ENCODE results near the gene MYO15B. TPM values are rescaled to one million over a fixed set of nuclear protein-coding genes. Genes with fewer than 3 reads are reported as not detected.

Gene MYO15B
- total and polyA plus RNA-seq, 2 of the 13 experiments (the other 11 are each of a cell fraction or from before 2014, with no cell fraction given): 2.8 to 8.1 TPM

- TF ChIP-seq, protein P1, sequence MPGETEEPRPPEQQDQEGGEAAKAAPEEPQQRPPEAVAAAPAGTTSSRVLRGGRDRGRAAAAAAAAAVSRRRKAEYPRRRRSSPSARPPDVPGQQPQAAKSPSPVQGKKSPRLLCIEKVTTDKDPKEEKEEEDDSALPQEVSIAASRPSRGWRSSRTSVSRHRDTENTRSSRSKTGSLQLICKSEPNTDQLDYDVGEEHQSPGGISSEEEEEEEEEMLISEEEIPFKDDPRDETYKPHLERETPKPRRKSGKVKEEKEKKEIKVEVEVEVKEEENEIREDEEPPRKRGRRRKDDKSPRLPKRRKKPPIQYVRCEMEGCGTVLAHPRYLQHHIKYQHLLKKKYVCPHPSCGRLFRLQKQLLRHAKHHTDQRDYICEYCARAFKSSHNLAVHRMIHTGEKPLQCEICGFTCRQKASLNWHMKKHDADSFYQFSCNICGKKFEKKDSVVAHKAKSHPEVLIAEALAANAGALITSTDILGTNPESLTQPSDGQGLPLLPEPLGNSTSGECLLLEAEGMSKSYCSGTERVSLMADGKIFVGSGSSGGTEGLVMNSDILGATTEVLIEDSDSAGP (CRISPR knock-in tag; IDR thresholded peaks at IDR 0.05; ENCODE audit: borderline replicate concordance): 0 out of 2 replicates have a peak, but pooled peaks have one; percentile 25
- 0 out of 2 replicates have a peak, but pooled peaks have one; percentile 15 for TF ChIP-seq ZFX (CRISPR knock-in tag; IDR thresholded peaks at IDR 0.05; ENCODE audit: low read depth)
- no peak for TF ChIP-seq ZNF317 (CRISPR knock-in tag; IDR thresholded peaks at IDR 0.05)
- 0 out of 2 replicates have a peak, but pooled peaks have one; percentile 33 for TF ChIP-seq ZBTB34 (CRISPR knock-in tag; IDR thresholded peaks at IDR 0.05)
- no peak for TF ChIP-seq ZC3H4 (CRISPR knock-in tag; IDR thresholded peaks at IDR 0.05; ENCODE audit: borderline replicate concordance)
- no peak for TF ChIP-seq ZNF784 (CRISPR knock-in tag; IDR thresholded peaks at IDR 0.05; ENCODE audit: borderline replicate concordance)
- no peak for TF ChIP-seq KIAA2018 (CRISPR knock-in tag; IDR thresholded peaks at IDR 0.05; ENCODE audit: borderline replicate concordance)
- 0 out of 2 replicates have a peak, but pooled peaks have one; percentile 4 for TF ChIP-seq ATF7-NPFF (CRISPR knock-in tag; IDR thresholded peaks at IDR 0.05; ENCODE audit: low read depth)
- no peak for TF ChIP-seq MEIS2 (CRISPR knock-in tag; IDR thresholded peaks at IDR 0.05)
- TF ChIP-seq GABPA (IDR thresholded peaks at IDR 0.05; ENCODE audit: low read depth, low read length): no peak
- no peak for TF ChIP-seq GABPA (CRISPR knock-in tag; IDR thresholded peaks at IDR 0.05; ENCODE audit: low read depth)
- TF ChIP-seq PPARG (CRISPR knock-in tag; conservative IDR thresholded peaks at IDR 0.05): no peak
- TF ChIP-seq ZNF746 (CRISPR knock-in tag; IDR thresholded peaks at IDR 0.05): no peak
- no peak for TF ChIP-seq RNF2 (conservative IDR thresholded peaks at IDR 0.05; ENCODE audit: low read depth)
- TF ChIP-seq, protein P2, sequence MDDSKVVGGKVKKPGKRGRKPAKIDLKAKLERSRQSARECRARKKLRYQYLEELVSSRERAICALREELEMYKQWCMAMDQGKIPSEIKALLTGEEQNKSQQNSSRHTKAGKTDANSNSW (CRISPR knock-in tag; IDR thresholded peaks at IDR 0.05; ENCODE audit: borderline replicate concordance): no peak
- no peak for TF ChIP-seq ZNF350 (CRISPR knock-in tag; IDR thresholded peaks at IDR 0.05; ENCODE audit: borderline replicate concordance, low read depth)
- no peak for TF ChIP-seq TBL1XR1 (IDR thresholded peaks at IDR 0.05; ENCODE audit: borderline replicate concordance, low read length, partially characterized antibody)
- TF ChIP-seq SUZ12 (IDR thresholded peaks at IDR 0.05; ENCODE audit: low read depth, low read length): no peak
Measured at GRCh38 chr17:75575728-75576127, 11.9 kb upstream of the MYO15B start (continued).

Data from HepG2 (cell line).